SK-N-SH (cell line): ENCODE measurements around the gene ANKMY2. TPM values are rescaled to one million over a fixed set of nuclear protein-coding genes. Genes with fewer than 3 reads are reported as not detected.
A peak's percentile ranks its signal among the peaks of the same experiment; 100 is the strongest.

Source experiments
- CTCF ChIA-PET: fragments of 300-600, 350-600 bp; formaldehyde crosslinking; extraction: SDS; loops from one replicate; lab custom pipeline; 2021; lab: Yijun Ruan, JAX
- POLR2A ChIA-PET: fragments of 350-600 bp; sonication (Branson Sonifier 250); formaldehyde crosslinking; extraction: SDS; loops from one replicate; lab custom pipeline; 2020; ENCODE audit warnings: antibody characterized with exemption, inconsistent platforms; lab: Yijun Ruan, JAX
- DNase-seq: peaks from one replicate; pipeline ENCODE4 v3.0.0; 2012
- H2AFZ ChIP-seq: fragments of 200-600 bp; sonication (generic); 2 replicates; pipeline ENCODE4 v1.8.1; 2016; ENCODE audit warnings: antibody characterized with exemption, mild to moderate bottlenecking, low read depth
- H3F3A ChIP-seq: fragments of 200-600 bp; sonication (generic); replicated peaks from 2 replicates; pipeline ENCODE3; 2016; ENCODE audit warnings: antibody characterized with exemption, mild to moderate bottlenecking; ENCODE audit not compliant: insufficient read depth
- H3K27ac ChIP-seq, 2 experiments: fragments of 200-500 bp in 1 of 2; fragments of 200-600 bp in 1 of 2; sonication (Bioruptor generic) in 1 of 2; sonication (generic), shearing (Covaris generic) in 1 of 2; 2 replicates each; pipeline versions ENCODE4 v1.5.1 to v1.6.1; 2014 to 2016; ENCODE audit warnings: low read depth in 2 of 2, inconsistent platforms in 1 of 2, low read length in 1 of 2, mild to moderate bottlenecking in 1 of 2, mixed read lengths in 1 of 2
- H3K27me3 ChIP-seq: fragments of 200-600 bp; sonication (generic), shearing (Covaris generic); 2 replicates; pipeline ENCODE4 v1.6.1; 2016; ENCODE audit warnings: mixed run types; ENCODE audit not compliant: insufficient read depth
- H3K36me3 ChIP-seq, 2 experiments: fragments of 200-500 bp in 1 of 2; fragments of 200-600 bp in 1 of 2; sonication (Bioruptor generic) in 1 of 2; sonication (generic) in 1 of 2; replicated peaks in 1 of 2; 2 replicates each; pipeline versions ENCODE3 to v1.5.1; 2014 to 2016; ENCODE audit warnings: low read length in 1 of 2, mild to moderate bottlenecking in 1 of 2; ENCODE audit not compliant: insufficient read depth in 2 of 2, control insufficient read depth in 1 of 2
- H3K4me1 ChIP-seq, 2 experiments: fragments of 200-500 bp in 1 of 2; fragments of 200-600 bp in 1 of 2; sonication (Bioruptor generic) in 1 of 2; sonication (generic), shearing (Covaris generic) in 1 of 2; 2 replicates each; pipeline versions ENCODE4 v1.5.1 to v1.6.1; 2014 to 2016; ENCODE audit warnings: low read depth in 1 of 2, low read length in 1 of 2, mixed run types in 1 of 2; ENCODE audit not compliant: insufficient read depth in 2 of 2, control insufficient read depth in 1 of 2
- H3K4me2 ChIP-seq: fragments of 200-600 bp; sonication (generic), shearing (Covaris generic); 2 replicates; pipeline ENCODE4 v1.6.1; 2017; ENCODE audit warnings: mixed run types
- H3K4me3 ChIP-seq, 2 experiments: fragments of 200-500 bp in 1 of 2; fragments of 200-600 bp in 1 of 2; sonication (Bioruptor generic) in 1 of 2; sonication (generic), shearing (Covaris generic) in 1 of 2; 2 replicates each; pipeline versions ENCODE4 v1.5.1 to v1.8.1; 2014 to 2016; ENCODE audit warnings: low read depth in 2 of 2, inconsistent platforms in 1 of 2, low read length in 1 of 2, mild to moderate bottlenecking in 1 of 2, mixed read lengths in 1 of 2, moderate library complexity in 1 of 2
- H3K79me2 ChIP-seq: fragments of 200-600 bp; sonication (generic); 2 replicates; pipeline ENCODE4 v1.8.1; 2017; ENCODE audit warnings: mild to moderate bottlenecking; ENCODE audit not compliant: insufficient read depth
- H3K9ac ChIP-seq: fragments of 200-600 bp; sonication (generic); 2 replicates; pipeline ENCODE4 v1.6.1; 2017; ENCODE audit warnings: mixed run types
- H3K9me2 ChIP-seq: fragments of 200-600 bp; sonication (generic); 2 replicates; pipeline ENCODE4 v1.6.1; 2017; ENCODE audit warnings: mixed run types
- H3K9me3 ChIP-seq: fragments of 200-600 bp; sonication (generic); 2 replicates; pipeline ENCODE4 v1.6.1; 2017; ENCODE audit warnings: mixed run types, mild to moderate bottlenecking, moderate library complexity
- H4K20me1 ChIP-seq: fragments of 200-600 bp; sonication (generic); 2 replicates; pipeline ENCODE4 v1.6.1; 2017; ENCODE audit warnings: mild to moderate bottlenecking, mixed run types; ENCODE audit not compliant: insufficient read depth
- CHD2 ChIP-seq: fragments of 150-350 bp; IDR thresholded peaks from 2 replicates; pipeline ENCODE4 v1.6.1; 2018; ENCODE audit warnings: low read length; ENCODE audit not compliant: partially characterized antibody
- CTCF ChIP-seq: fragments of 200-600 bp; sonication (generic); IDR thresholded peaks from 2 replicates; pipeline ENCODE4 v1.6.1; 2017; ENCODE audit warnings: antibody characterized with exemption, mild to moderate bottlenecking, moderate library complexity
- FOSL2 ChIP-seq: IDR thresholded peaks from 2 replicates; pipeline ENCODE4 v1.4.0; 2012; ENCODE audit warnings: low read depth, mild to moderate bottlenecking, moderate library complexity, borderline replicate concordance
- FOXJ3 ChIP-seq: sonication (generic); formaldehyde crosslinking; IDR thresholded peaks from 2 replicates; pipeline ENCODE4 v1.5.1; 2020; ENCODE audit warnings: mild to moderate bottlenecking, missing genetic modification reagents
- FOXM1 ChIP-seq: IDR thresholded peaks from 2 replicates; pipeline ENCODE4 v1.4.0; 2012; ENCODE audit warnings: low read depth, mild to moderate bottlenecking
- GATA2 ChIP-seq: sonication (generic); formaldehyde crosslinking; IDR thresholded peaks from 2 replicates; pipeline ENCODE4 v1.5.0; 2020; ENCODE audit warnings: mild to moderate bottlenecking, missing genetic modification reagents
- JUND ChIP-seq: IDR thresholded peaks from 2 replicates; pipeline ENCODE4 v1.4.0; 2012
- MEF2A ChIP-seq: IDR thresholded peaks from 2 replicates; pipeline ENCODE4 v1.4.0; 2012; ENCODE audit warnings: low read depth, borderline replicate concordance
- NRF1 ChIP-seq: IDR thresholded peaks from 2 replicates; pipeline ENCODE4 v1.6.1; 2012; ENCODE audit warnings: low read depth, mild to moderate bottlenecking, low read length
- PBX3 ChIP-seq: IDR thresholded peaks from 2 replicates; pipeline ENCODE4; 2012
- RXRA ChIP-seq: IDR thresholded peaks from 2 replicates; pipeline ENCODE4 v1.4.0; 2012; ENCODE audit warnings: low read depth, mild to moderate bottlenecking, borderline replicate concordance
- SIN3A ChIP-seq: IDR thresholded peaks from 2 replicates; pipeline ENCODE4 v1.6.1; 2012; ENCODE audit warnings: low read depth, mild to moderate bottlenecking, low read length, moderate library complexity, borderline replicate concordance
- TCF12 ChIP-seq: IDR thresholded peaks from 2 replicates; pipeline ENCODE4 v1.4.0; 2012
- TEAD4 ChIP-seq: IDR thresholded peaks from 2 replicates; pipeline ENCODE4 v1.4.0; 2012; ENCODE audit warnings: mild to moderate bottlenecking, borderline replicate concordance; ENCODE audit not compliant: insufficient read depth
- YY1 ChIP-seq: IDR thresholded peaks from 2 replicates; pipeline ENCODE4 v1.4.0; 2012; ENCODE audit warnings: low read depth, mild to moderate bottlenecking
- WGBS: methylation state at CpG from one replicate; pipeline ENCODE4 v1.1.6; 2017; ENCODE audit warnings: low lambda C conversion rate; 5-methylcytosine and 5-hydroxymethylcytosine counted together
- polyA plus RNA-seq, 3 experiments: library from polyadenylated mRNA; depleted of rRNA; stranded (reverse); fragments of >200 nt; gene quantifications; 2 replicates each; pipeline ENCODE4 v1.2.3, GENCODE V29; 2012
- TF ChIP-seq, protein P1 (sequence below): IDR thresholded peaks from 2 replicates; pipeline ENCODE4 v1.4.0; 2012; ENCODE audit warnings: low read depth, borderline replicate concordance
- TF ChIP-seq, protein P2 (sequence below): IDR thresholded peaks from 2 replicates; pipeline ENCODE4 v1.6.1; 2012; ENCODE audit warnings: mild to moderate bottlenecking, low read depth, low read length, moderate library complexity

Gene ANKMY2
- polyA plus RNA-seq, 1 of the 3 experiments (the other 2 are of a cell fraction) = 15.8 TPM

- Histone ChIP-seq H3F3A (no peaks in the 10 kb centered on the region), H4K20me1 (no peaks in the 10 kb centered on the region), H3K4me1 (peaks cover 5 to 7% of the 10 kb centered on the region in 2 experiments; a peak in 3 of 4 replicates), H3K9ac (no peak overlapping the region), H3K27me3 (no peaks in the 10 kb centered on the region), H3K4me2 (no peak overlapping the region), H3K27ac (no peak overlapping the region), H2AFZ (no peak overlapping the region), H3K9me3 (no peaks in the 10 kb centered on the region), H3K79me2 (no peaks in the 10 kb centered on the region), H3K36me3 (no peaks in the 10 kb centered on the region), H3K9me2 (no peaks in the 10 kb centered on the region), H3K4me3 (no peak overlapping the region)
- 78% methylated on average over 3 of the region's 3 CpGs for WGBS
- TF ChIP-seq JUND = no peak
- no peak for TF ChIP-seq YY1
- TF ChIP-seq FOXM1 = no peak
- no peak for TF ChIP-seq FOXJ3 (CRISPR knock-in tag)
- no peak for TF ChIP-seq CTCF
- DNase-seq = no peak
- CTCF ChIA-PET = interaction anchor here (1.2 to 1.6 kb wide), 3 partner anchors 13 to 59 kb away, joined by 3 to 7 read pairs (median 3); partner anchors contain the start of genes ANKMY2 and BZW2
- POLR2A ChIA-PET = no interaction called here
Measured at GRCh38 chr7:16587129-16587528, 58.4 kb downstream of the ANKMY2 start.

GRCh38 chr7:16586081-16586874 lies 59.3 kb downstream of the ANKMY2 start:
- Histone ChIP-seq H2AFZ (no peak overlapping the region), H4K20me1 (no peaks in the 10 kb centered on the region), H3K9me3 (no peaks in the 10 kb centered on the region), H3K36me3 (no peaks in the 10 kb centered on the region), H3K9ac (no peak overlapping the region), H3K79me2 (no peaks in the 10 kb centered on the region), H3F3A (no peaks in the 10 kb centered on the region), H3K9me2 (no peaks in the 10 kb centered on the region), H3K27me3 (no peaks in the 10 kb centered on the region), H3K4me3 (no peak overlapping the region), H3K4me1 (peaks cover 7 to 12% of the 10 kb centered on the region in 2 experiments; a peak in 3 of 4 replicates), H3K4me2 (no peak overlapping the region), H3K27ac (no peak overlapping the region)
- DNase-seq = peak; percentile 59
- CTCF ChIA-PET = interaction anchor here (1.6 kb wide), 1 partner anchor 22 kb away, joined by 7 read pairs; no protein-coding TSS in a partner anchor
- WGBS = 76% methylated on average over 39 of the region's 42 CpGs
- POLR2A ChIA-PET = no interaction called here
- TF ChIP-seq, protein P1, sequence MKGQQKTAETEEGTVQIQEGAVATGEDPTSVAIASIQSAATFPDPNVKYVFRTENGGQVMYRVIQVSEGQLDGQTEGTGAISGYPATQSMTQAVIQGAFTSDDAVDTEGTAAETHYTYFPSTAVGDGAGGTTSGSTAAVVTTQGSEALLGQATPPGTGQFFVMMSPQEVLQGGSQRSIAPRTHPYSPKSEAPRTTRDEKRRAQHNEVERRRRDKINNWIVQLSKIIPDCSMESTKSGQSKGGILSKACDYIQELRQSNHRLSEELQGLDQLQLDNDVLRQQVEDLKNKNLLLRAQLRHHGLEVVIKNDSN = no peak
- TF ChIP-seq FOSL2 = no peak
- no peak for TF ChIP-seq NRF1
- no peak for TF ChIP-seq TEAD4
- TF ChIP-seq CTCF = no peak
- TF ChIP-seq SIN3A = no peak
- no peak for TF ChIP-seq PBX3
- no peak for TF ChIP-seq JUND
- no peak for TF ChIP-seq TCF12
- TF ChIP-seq GATA2 (CRISPR knock-in tag) = no peak
- no peak for TF ChIP-seq MEF2A
- TF ChIP-seq, protein P2, sequence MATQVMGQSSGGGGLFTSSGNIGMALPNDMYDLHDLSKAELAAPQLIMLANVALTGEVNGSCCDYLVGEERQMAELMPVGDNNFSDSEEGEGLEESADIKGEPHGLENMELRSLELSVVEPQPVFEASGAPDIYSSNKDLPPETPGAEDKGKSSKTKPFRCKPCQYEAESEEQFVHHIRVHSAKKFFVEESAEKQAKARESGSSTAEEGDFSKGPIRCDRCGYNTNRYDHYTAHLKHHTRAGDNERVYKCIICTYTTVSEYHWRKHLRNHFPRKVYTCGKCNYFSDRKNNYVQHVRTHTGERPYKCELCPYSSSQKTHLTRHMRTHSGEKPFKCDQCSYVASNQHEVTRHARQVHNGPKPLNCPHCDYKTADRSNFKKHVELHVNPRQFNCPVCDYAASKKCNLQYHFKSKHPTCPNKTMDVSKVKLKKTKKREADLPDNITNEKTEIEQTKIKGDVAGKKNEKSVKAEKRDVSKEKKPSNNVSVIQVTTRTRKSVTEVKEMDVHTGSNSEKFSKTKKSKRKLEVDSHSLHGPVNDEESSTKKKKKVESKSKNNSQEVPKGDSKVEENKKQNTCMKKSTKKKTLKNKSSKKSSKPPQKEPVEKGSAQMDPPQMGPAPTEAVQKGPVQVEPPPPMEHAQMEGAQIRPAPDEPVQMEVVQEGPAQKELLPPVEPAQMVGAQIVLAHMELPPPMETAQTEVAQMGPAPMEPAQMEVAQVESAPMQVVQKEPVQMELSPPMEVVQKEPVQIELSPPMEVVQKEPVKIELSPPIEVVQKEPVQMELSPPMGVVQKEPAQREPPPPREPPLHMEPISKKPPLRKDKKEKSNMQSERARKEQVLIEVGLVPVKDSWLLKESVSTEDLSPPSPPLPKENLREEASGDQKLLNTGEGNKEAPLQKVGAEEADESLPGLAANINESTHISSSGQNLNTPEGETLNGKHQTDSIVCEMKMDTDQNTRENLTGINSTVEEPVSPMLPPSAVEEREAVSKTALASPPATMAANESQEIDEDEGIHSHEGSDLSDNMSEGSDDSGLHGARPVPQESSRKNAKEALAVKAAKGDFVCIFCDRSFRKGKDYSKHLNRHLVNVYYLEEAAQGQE = no peak
- TF ChIP-seq CHD2 = no peak
- TF ChIP-seq RXRA = no peak
